HG03045 (cell line): ENCODE results near the gene SLX4IP.

Experiments used
- ATAC-seq: cut with Tn5 transposase; IDR thresholded peaks from one replicate; pipeline ENCODE4 v1.9.1; 2021; ENCODE audit warnings: mild to moderate bottlenecking, moderate library complexity; ENCODE audit not compliant: unreplicated experiment

The SLX4IP gene

DNA sequence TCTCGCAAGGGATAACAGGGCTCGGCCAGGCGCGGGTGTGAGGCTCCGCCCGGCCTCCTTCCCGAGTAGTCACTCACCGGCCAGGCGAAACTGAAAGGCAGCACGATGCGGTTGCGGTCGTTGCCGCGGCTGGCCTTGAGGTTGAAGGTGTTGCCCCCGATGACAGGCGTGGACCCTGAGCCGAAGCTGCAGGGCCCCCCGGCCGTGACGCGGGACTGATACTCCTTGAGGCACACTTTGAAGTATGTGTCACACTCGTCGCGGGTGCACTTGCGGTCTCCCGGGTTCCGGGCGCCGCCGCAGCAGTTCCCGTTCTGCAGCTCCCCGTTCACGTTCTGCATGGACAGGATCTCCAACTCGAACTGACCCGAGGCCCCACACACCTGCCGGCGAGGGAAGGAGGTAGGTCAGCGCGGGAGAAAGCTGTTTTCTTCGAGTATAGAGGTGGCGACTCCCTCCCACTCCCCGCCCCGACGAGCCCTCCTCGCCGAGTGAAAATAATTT lies 237.6 kb downstream of the SLX4IP start:
- ATAC-seq: no peak

DNA sequence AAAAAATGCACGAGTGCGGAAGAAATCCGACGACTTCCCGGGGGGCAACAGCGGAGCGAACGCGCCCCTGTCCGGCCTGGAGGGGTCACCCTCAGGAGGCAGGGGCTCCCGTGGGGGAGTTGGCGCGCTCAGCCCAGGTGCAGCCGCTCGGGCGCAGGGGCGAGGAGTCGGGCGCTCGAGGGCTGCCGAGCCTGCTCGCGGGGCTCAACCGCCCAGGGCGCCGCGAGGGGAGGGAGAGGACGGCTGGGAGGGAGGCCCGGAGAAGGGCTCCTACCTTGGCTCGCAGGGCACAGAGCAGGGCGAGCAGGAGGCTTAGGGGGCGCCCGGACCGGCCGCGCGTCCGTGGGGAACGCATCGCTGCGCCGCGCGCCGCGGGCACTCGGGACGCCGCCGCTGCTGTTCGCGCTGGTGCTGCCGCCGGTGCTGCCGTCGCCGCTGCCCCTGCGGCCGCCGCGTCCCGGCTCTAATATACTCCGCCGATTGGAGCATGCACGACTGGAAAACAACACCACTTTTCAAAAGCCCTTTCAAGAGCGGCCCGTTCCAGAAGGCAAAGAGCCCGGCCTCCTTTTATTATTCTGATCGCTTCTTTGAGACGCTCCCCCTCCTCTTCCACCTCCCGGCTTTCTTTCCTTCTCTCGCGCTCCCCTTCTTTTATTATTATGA lies 238.2 kb downstream of the SLX4IP start:
- ATAC-seq: no peak

DNA sequence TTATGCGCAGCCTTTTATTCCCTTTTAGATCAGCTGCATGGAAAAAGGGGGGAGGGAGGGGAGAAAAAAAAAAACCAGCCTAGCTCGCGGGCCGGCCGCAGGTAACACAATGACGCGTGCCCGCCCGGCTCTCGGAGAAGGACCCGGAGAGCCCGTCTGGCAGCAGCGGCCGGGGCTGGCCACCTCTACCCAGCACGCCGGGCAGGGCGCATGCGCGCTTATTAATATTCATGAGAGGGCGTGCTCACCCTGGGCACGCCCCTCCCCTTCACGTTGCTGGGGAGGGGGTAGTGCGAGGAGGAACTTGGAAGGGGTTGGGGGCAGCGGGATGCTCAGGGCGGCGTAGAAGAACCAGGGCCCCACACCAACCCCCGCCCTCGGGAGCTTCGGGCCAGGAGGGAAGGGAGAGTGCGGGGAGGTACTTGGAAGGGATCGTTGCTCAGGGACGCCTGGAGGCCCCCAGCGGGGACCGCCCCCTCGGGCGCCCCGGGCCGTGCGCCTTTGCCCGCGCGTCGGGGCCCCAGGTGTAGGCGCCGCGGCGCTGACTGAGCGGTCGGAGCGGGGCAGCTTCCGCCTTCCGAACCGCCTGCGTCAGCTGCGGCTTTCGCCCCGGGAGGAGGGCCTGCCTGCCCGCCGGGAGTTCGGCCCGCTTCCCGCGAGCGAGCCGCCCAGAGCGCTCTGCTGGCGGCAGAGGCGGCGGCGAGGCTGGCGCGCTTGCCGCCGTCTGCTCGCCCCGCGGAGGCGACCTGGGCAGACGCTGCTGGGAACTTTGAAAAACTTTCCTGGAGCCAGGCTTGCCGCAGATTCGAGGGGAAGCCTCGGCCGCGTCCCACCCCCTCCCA lies 239.0 kb downstream of the SLX4IP start, which contains the start of gene JAG1:
JAG1 (minus strand) TSS at position 158 of the 842 bp plus-strand sequence. CDS start 469 bp downstream, outside the sequence.
- ATAC-seq: peak; percentile 69

DNA sequence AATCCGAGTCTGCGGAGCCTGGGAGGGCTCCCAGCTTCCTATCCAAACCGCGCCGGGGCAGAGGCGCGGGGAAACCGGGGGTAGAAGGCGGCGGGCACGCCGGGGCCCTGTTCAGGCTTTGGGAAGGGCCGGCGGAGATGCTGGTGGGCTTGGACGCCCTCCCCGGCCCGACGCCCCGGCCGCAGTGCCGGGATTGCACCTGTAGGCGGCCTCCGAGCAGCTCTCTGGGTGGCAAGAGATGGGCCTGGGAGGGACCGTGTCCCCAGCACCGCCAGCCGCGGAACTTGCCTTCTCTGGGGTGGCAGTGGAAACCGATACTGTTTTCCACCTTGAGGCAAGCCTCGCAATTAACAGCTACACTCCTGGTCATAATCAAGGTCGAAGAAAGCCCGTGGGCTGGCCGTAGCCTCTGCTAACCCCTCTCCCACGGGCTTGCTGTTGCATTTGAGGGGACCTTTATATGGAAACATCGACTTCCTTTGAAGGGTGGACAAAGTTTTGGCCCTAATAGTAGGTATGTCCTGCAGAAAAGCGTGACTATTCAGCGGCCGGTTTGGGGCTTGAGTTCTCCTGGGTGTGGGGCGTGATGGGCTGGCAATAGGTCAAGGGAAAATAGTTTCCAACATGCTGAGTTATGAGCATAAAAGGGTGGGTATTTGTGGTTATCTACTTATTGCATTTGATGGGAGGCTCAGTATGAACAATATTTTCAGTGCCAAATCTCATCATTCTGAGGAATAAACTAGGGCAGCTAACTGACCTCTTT lies 239.8 kb downstream of the SLX4IP start:
- peak; percentile 41 for ATAC-seq

DNA sequence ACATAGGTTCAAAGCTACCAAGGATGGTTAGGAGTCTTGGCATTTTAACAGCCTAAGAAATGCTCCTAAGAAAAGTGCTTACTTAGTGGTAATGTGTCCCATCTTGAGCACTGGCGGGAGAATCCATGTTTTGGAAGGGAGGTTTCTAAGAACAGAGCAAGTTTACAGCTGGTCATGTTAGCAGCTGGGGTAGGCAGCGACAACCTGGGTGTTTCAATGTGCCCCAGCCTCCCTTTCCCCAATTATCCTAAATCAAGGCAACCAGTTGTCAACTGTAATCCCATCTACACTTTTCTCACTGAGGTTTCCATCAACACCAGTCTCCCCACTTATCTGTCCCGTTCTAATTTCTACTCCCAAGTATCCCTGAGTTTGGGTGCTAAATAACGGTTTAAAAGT lies 240.3 kb downstream of the SLX4IP start:
- no peak for ATAC-seq

DNA sequence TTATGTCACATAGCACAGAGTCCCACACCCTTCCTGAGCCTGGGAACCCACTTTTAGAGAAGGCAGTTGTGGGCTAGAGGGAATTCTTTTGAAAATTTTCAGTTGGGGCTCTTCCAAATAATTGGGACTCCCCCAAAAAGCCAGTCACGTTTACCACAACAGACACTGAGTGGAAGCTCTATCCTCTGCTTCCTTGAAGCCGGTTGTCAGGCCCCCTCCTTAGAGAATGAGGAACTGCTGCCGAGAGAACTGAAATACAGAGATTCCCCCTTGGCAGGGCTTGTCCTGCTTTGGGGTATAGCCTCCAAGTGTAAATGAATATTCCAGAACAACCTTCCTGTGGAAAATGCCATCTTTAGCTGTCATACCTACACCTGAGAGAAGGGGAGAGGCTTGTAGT lies 241.4 kb downstream of the SLX4IP start:
- no peak for ATAC-seq
